ENCODE data around the gene RHBDD1.

Gene RHBDD1

DNA sequence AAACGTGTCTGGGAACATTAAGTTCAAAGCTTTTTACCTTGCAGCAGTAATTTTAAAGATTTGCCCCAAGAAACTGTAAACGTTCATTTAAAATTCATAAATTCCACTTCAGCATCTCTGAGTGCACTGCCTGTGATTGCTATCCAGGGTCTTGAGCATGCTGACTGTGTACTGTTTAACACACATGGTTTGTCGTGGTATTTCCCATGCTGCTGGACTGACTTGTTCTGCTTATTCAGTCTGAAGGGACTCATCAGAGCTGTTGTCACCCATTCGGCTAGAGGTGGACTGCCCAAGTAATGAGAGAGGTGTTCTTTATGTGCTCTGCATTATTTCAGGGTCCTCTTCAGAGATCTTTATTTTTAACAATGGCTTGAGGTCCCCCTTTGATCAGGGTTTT, 53.1 kb downstream of the RHBDD1 start:
- no peak for FAIRE-seq

DNA sequence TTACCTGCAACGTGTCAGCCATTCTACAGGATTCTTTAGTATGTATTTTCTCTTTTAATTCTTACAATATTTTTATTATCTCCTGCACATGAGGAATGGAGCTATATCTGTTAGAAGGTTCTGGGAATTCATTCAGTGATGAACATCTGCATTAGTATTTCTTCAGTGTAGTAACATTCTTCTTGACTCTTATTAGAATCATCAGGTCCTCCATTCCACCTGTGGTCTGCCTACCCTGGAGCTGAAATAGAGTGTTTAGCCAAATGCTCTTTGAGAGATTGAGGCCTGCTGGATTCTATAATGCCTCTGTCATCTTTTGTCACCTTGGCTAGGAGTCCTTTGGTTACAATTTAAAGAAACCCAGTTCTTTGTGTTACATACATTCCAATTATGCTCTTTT, 54.4 kb downstream of the RHBDD1 start:
- no peak for FAIRE-seq

DNA sequence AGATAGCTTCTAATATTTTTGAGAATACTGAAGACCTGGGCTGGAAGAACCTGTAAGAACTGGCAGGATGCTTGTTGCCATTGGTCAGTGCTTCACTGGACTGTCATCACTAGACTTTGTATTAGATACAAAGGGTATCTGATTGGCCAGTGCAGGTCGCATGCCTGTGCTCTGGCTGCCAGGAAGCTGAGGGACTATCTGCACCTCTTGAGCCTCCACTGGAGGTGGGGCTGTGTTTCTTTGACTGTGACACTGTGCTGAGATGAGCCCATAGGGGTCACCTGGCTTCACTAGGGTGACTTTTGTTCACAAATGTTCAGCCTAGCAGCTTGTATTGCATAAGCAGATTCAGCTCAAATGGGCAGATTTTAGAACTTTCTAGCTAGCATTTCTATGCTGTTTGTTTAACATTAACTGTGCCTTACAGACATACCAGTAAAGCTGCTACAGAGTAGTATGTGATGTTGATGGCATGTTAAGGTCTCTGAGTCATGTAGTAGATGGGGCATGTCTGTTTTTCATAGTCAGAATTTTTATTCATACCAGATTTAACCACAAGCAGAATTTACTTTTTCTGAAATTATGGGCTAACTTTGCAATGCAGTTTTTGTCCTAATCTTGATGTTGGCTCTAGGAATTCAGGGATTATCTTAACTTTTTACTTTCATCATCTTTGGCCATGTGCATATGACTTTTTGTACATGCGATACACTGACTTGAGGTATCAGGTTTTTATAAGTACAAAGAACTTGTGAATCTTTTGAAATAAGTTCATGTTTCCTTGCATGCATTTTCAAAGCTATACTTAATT, 56.1 kb downstream of the RHBDD1 start:
- FAIRE-seq, result no peak

DNA sequence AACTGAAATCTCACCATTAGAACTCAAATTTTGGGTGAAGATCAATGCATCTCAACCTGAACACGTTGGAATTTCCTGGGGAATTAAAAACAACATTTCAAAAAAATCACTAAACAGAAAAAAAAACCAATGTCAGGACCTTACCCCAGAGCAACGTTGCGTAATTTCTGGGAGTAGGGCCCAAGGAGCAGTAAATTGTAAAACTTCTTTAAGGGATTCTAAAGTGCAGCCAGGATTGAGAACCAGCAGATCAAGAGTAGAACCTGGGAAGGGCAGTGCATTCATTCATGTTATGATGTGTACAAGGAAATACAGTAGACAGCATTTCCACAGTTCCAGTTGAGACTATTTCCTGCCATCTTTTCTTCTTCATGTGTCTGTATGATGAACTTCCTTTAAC, 56.9 kb downstream of the RHBDD1 start:
- FAIRE-seq, result no peak

DNA sequence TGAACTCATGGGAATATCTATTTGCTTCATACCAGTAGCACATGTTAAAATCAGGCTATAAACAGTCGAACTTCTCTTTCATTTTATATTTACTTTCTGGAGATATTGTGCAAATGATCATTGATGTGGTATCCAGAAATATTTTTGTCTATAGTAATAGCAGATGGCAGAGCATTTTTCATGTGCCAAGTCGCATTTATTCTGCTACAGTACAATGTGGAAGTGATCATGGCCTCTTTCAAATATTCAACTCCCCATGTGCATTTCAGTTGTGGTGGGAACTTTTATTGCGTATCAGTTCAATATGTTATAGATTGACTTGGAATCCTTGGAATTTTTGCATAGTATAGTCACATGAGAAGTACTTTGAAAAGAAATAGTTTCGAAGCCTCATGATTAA, 57.4 kb downstream of the RHBDD1 start:
- FAIRE-seq, result no peak

DNA sequence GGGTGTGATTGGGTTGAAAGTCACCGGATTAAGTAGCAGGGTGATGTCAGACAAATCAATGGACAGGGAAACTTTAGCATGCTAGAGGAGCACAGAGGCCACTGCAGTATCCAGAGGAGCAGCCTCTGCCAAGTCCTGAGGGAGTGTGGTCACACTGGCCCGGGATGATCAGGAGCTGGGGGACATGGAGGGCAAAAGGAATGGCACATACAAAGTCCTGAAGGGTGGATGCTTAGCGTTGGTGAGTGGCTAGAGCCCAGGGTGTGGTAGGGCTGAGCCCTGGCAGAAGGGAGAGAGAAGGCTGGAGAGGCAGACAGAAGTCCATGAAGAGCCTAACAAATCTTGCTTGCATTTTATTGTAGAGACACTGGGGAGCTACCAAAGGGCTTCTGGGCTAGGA, 58.9 kb downstream of the RHBDD1 start:
- no peak for FAIRE-seq

DNA sequence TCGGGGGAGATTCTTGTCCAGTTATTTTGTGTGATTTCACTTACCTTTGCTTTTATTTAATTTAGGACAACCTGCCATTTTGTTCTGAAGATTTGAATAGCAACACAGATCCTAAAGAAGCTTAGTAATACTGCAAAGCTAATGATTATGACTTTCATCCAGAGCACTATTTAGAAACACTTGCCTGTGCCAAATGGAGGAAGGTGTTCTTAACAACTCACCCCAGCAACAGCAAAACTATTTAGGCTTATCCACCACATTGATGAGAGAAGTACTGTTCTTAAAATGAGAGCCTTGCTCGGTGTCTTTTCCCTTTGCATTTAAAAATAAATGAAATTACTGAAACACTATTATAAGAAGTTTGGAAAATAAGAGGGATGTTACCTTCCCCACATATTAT, 59.7 kb downstream of the RHBDD1 start:
- FAIRE-seq, result no peak

DNA sequence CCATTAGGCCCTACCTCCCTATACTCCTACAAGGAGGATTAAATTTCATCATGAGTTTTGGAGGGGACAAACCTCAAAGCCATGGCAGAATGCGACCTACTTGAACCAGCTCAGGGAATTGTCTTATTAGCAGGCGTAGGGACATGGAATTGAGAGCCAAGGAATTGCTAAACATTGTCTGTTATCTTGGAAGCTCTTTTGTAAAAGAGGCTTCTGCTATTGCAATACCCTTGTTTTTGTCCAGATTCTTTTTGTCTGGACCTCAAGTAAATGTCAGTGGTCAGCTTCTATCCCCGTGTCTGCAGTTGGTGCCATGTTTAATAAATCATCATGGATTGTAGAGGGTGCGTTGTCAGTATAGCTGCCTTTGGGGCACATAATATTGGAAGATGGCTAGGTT, 62.3 kb downstream of the RHBDD1 start:
- FAIRE-seq, result no peak

DNA sequence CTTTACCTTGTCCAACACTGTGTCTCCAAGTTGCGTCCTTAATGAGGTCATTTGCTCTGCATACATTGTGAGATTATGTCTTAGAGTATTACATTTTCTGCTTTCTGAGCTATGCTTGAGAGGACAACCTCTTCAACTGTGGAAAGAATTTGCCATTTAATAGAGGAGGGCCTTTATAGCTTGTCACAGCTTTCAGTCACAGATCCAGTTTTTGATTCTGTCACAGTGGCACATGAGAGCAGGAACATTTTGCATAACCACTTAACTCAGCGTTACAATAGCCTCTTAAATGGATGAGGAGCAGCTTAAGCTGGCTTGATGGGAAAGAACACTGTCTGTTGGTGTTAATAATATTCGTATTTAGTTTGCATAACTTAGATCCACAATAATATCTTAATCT, 63.0 kb downstream of the RHBDD1 start:
- FAIRE-seq, result no peak

DNA sequence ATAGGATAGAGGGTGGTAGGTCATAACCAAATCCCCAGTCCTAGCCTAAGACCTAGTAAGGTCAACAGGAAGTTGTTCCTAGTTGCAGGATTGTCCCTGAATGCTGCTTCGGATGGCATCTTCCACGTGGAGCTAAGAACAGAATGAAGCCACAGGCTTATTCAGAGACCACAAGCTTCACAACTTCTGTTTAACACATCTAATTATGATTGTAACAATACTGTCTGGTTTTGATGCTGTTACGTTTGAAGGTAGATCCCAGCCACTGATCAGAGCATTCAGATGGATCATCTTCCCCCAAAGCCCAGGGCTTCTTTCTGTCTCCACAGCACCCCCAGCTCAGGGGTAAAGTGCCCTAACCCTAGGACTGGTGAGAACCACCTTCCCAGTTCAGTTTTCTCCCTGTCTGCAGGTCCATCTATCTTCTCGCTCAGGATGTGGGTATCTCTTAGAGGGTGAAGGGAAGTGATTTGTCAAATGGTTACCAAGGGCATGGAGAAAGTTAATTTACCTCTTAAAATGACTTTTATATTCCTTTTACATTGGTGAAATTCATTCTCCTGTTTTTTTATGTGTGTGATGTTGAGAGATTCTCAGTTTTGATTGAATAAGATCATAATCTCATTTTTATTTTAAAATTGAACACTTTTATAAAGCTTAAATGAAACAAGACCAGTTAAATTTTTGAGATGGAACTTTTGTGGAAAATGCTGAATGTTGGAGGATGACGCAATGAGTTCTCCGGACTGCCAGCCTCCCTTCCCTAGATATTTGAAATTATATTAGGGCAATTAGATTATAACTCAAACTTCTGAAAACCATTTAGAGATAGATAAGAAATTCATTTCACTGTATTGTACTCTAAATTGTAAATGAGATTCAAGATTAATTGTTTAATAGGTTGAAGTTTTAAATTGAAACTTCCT, 66.5 kb downstream of the RHBDD1 start:
- no peak for FAIRE-seq

DNA sequence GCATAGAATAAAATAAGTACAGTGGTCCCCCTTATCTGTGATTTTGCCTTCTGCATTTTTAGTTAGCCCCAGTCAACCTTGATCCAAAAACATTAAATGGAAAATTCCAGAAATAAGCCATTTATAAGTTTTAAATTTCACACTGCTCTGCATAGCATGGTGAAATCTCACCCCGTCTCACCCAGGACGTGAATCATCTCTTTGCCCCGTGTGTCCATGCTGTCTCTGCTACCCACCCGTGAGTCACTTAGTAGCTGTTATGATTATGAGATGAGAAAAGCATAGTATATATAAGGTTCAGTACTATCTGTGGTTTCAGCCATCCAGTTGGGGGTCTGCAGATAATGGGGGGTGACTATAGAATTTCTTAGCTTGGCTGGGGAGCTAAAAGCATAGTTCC, 67.3 kb downstream of the RHBDD1 start:
- FAIRE-seq, result no peak

DNA sequence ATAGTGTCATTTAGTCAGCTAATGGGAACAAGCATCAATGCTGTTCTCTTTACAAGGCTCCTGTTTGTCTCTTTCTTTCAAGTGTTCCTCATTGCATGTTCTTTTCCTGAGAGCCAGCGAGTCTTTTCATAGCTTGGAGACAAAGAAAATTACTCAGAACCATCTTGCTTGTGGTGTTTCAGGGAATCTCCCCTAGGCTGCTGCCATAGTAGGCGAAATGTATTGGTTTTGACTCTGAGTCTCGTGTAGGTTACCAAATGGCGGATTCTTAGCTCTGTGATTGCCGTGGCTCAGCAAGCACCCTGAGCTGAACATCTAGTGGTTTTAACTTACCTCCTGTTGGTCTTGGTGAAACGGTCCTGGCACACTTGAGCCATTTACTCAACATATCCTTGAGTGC, 68.7 kb downstream of the RHBDD1 start:
- FAIRE-seq, result no peak

DNA sequence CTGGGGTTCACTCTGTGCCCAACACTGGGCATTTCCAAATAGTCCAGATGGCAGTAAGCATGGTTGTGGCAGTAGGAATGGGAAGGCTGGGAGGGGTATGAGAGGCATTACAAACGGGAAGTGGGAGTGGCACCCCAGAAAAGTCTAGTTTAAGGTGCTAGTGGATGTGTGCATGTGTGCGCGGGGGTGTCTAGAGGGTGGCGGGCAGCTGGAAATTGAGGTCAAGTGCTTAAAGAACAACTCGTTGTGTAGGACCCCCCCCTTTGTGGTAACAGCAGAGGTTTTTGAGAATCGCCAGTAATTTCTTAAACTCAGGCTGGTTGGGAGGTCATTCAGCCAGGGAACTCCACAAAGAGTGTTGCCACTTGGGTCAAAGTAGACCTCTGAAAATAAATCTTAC, 69.9 kb downstream of the RHBDD1 start:
- FAIRE-seq, result no peak

DNA sequence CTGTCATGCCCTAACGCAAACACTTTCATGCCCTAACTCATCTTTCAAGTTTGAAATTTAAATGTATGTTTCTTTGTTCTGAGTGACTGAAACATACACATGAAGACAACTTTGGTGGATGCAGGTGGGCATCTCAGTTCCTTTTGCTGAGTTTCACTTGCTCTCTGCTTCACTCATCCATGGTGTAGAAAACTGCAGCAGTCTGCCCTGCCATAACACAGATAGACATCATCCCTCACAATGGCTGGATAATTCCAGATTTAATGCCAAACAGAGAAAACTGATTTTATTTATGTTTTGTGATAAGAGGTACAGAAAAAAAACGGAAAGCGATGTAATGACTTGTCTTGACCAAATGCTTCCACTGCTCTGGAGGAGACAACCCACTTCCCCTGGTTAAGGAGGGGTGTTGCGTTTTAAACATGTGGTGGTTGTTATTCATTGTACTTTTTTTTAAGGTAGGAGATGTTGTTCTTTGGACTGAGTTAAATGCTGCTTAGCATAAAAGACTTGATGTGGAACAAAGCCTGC, 70.4 kb downstream of the RHBDD1 start:
- no peak for FAIRE-seq

DNA sequence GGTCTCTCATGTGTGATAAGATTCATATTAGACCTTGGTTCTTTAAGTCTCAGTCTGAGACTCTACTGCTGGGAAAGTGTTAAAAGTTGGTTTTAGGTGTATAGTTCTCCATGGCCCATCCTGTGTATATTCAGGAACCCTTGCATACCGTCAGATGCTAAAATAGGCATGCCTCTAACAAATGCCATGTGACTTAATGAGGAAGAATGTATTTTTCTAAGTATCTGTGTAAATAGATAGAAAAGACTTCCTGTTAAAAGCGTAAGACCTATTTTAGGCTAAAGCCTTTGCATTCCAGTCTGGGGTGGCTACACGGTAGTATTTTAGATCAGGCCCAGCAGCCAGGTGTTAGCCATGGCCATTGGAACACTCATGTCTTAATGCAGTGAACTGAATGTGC, 73.3 kb downstream of the RHBDD1 start:
- no peak for FAIRE-seq

DNA sequence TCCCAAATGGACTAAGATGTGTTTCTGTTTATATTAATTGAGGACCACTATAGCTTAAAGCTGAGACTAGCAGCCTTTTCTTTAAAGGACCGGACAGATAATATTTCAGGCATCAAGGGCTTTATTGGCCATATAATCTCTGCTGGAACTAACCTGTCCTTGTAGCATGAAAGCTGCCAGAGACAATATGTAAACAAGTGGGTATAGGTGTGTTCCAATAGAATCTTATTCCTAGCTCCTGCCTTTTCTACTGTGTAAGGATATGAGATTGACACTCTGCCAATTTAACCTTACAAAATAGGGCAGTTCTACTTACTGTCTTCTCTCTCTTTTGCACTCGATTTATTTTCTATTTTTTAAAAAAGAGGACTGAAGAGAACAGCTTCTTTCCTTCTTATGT, 74.0 kb downstream of the RHBDD1 start:
- FAIRE-seq, result no peak

DNA sequence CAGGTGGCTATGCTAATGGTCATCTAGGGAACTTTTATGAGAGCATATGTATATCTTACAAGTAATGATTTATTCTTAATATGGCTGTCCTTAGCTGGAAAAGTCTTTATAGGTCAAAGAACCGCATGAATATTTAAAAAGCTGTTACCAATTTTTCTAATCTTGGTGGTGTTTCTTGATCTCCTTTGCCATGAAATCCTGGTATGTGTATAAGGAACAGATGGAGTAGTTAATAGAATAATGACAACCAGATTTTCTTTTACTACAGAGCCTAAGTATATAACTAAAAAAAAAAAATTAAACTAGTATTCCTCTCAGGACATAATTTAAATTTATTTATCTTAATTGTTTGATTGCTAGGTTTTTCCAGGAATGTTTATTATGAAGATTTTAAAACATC, 74.5 kb downstream of the RHBDD1 start:
- no peak for FAIRE-seq

DNA sequence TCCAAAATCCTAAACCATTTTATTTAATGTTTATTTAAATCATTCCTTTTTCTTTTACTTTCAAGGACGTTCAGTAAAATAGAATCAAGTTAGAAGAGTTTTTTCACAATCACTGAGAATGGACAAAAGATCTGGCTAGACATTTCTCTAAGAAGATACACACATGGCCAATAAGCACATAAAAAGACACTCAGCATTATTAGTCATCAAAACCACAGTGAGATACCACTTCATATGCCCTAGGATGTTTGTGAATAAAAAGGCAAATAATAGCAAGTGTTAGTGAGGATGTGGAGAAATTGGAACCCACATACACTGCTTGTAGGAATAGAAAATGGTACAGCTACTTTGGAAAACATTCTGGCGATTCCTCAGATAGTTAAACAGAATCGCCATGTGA, 76.1 kb downstream of the RHBDD1 start:
- FAIRE-seq, result no peak

DNA sequence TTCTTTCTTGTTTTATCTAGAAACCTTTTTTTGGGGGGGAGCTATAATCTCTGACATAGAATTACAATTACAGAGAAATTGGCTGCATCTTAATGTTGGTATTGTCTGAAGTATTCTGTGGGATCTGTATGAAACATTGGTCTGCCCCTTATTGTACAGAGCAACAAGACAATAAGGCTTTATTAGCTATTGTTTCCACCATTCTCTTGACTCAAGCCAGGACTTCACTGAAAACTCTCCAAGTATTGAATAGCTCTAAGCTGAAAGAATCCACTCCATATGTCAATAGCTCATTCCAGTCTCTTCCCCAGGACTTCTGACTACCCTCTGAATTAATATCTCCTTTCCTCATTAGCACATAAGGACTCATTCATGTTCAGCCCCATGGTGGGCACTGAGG, 77.8 kb downstream of the RHBDD1 start:
- FAIRE-seq, result no peak

DNA sequence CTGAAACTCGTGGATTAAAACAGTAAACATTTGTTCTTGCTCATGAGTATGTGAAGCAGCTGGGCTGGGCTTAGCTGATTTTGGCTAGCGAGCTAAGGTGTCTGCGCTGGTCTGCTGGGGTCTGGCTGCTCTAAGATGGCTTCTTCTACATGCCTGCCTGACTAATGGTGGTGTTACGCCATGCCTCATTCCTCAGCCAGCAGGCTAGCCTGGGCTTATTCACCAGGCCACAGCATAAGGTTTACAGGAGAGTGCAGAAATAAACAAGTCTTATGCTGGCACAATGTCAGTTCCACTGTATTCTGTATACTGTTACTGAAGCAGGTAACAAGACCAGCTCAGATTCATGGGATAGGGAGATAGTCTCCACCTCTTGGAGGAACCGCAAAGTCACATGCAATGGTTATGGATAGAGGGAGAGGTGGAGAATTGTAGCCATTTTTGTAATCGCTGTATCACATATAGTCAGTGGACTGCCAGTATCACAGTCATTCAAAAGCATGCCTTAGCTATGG, 80.0 kb downstream of the RHBDD1 start:
- no peak for FAIRE-seq

DNA sequence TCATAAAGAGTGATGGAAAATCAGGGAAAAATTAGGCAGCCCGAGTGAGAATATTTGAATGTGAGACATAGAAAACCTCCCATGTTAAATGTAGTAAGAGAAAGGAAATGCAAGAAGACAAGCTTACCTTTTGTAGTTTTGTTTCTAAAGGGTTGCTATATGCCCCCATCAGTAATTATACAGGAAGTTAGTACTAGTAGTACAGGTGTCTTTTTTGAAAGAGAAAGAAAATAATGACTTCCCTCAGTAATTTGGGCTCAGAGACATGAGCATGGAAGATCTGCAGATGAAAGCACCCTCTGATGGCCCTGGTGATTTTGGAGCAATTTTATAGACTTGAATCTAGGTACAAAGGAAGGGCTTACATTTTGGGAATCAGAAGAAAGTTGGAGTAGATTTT, 80.8 kb downstream of the RHBDD1 start:
- no peak for FAIRE-seq

DNA sequence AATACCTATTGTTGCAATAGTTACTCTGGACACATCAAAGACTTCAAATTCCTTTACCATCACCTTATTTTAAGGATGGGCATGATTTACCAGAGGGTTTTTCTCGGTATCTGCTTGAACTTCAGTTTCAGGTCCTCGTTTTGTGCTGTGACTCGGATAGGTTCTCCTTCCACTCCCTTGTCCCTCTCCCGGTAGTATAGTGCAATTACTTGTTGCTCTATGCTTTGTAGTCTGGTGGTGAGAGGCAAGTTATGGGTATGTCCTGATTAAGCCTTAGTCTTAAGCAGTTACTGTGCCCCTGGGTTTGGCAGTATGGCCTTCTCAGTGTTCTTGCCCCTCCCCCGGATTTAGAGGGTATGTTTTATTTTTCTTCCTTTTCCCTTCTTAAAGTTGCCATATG, 96.6 kb downstream of the RHBDD1 start:
- FAIRE-seq, result no peak

DNA sequence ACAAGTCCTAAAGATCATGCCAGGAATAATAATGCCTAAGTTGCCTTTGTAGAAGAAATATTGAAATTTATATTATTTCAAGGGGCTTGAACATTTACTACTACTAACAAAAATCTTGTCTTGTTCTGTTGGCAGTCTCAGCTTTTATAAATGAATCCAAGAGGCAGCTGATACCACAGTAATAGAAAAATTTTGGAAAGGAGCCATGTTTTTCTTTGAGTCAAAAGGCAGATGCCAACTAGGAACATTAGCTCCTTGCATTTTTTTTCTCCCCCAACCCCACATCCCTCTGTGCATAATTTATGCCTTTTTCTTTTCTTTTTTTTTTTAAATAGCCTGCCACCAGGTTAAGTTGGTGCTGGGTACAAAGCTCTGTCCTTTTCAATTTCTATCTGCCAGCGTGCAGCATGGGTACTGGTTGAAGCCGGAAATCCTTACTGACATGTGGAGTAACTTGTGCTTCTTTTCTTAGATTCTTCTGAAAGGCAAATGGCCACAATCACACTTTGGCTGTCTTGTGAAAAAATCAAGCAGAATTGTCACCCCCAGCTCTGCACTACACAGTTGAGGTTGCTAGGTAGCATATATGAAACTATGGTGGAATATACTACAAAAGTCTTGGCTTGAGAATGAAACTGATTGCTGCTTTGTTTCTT, 98.8 kb downstream of the RHBDD1 start:
- FAIRE-seq, result no peak
